GM12874 (cell line): ENCODE results near the gene CCNL2.

Experiments used
- TF ChIP-seq, protein P1 (sequence below): IDR thresholded peaks from 2 replicates; pipeline ENCODE4 v1.5.1; 2011; ENCODE audit warnings: low read depth, mild to moderate bottlenecking, control low read depth, low read length, moderate library complexity; ENCODE audit not compliant: insufficient read depth

The CCNL2 gene

DNA sequence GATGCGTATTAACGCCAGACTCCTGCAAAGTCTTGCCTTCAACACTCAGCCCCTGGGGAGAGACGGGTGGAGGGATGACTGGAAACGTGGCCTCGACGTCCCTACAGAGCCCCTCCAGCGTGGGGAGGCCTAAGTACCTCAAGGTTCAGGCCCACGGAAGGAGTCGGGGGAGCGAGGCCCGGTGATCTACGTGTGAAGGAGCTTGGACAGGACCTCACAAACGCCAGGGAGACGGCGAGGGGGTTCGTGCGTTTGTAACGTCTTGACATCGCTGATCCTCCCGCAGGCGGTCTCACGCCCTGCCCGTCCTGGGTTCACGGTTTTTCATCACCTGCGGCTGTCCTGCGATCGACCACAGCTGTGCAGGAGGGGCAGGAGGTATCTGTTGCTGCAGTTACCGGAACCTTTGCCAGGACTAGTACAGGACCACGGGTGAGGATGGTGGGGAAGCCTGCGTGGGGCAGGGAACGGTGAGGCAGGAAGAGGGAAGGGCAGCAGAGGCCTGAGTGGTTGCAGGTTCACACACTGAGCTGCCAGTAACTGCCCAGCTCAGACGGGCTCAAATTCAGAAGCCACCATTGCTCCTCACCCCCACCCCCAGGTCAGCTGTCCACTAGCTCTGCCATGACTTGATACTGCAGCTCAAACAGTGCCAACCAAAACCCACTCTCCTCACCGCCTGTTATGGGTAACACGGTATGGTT, 889 bp upstream of the CCNL2 start:
- TF ChIP-seq, protein P1, sequence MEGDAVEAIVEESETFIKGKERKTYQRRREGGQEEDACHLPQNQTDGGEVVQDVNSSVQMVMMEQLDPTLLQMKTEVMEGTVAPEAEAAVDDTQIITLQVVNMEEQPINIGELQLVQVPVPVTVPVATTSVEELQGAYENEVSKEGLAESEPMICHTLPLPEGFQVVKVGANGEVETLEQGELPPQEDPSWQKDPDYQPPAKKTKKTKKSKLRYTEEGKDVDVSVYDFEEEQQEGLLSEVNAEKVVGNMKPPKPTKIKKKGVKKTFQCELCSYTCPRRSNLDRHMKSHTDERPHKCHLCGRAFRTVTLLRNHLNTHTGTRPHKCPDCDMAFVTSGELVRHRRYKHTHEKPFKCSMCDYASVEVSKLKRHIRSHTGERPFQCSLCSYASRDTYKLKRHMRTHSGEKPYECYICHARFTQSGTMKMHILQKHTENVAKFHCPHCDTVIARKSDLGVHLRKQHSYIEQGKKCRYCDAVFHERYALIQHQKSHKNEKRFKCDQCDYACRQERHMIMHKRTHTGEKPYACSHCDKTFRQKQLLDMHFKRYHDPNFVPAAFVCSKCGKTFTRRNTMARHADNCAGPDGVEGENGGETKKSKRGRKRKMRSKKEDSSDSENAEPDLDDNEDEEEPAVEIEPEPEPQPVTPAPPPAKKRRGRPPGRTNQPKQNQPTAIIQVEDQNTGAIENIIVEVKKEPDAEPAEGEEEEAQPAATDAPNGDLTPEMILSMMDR, result no peak

DNA sequence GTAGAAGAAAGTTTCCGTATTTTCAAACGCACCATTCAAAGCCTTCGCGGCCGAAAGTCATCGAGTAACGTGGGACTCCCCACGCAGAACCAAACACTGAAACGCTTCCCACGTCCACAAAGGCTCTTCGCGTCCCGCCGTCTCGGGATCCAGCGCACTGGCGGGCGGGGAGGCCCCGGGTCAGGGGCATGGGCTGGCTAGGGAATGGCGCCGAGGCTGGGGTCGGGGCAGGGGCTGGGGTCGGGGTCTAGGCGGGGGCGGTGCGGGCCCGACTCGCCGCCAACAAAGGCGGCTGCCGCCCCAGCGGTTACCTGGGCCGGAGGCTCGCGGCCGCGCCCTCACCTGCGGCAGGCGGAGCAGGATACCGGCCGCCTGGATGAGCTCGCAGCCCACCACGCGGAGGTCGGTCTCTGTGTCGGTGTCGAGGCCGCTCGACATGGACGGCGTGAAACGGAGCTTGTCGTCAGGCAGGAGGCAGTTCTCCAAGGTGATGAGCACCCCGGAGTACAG, 403 bp downstream of the CCNL2 start:
- TF ChIP-seq, protein P1, result no peak

DNA sequence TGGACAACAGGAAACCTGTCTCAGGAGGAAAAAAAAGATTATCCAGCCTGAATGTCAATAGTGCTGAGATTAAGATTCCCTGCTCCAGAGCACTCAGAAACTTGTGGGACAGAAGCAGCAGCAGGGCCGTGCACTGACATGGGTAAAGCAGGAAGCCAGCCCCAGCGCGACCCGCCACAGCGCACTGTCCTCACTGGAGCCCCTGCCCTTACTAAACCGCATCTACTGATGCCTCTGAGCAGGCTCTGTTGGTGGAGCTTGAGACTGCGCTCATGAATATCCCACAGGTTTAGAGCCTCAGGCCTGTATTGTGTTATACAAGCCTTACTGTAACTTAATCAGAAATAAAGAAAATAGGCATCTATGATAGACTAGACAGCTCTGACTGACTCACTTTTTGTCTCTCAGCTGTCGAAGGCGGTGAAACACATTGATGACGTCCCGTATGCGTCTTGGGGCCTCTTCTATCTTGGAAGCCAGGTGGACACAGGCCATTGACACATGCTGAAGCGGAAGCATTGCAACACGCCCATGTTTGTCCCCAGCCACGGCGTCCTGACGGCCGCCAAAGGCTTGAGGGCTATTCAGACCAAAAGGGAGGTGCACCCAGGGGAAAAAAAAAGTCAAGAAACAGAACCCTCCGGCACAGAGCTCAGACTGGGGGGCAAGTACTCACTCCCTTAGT, 1.2 kb downstream of the CCNL2 start:
- TF ChIP-seq, protein P1, result no peak

DNA sequence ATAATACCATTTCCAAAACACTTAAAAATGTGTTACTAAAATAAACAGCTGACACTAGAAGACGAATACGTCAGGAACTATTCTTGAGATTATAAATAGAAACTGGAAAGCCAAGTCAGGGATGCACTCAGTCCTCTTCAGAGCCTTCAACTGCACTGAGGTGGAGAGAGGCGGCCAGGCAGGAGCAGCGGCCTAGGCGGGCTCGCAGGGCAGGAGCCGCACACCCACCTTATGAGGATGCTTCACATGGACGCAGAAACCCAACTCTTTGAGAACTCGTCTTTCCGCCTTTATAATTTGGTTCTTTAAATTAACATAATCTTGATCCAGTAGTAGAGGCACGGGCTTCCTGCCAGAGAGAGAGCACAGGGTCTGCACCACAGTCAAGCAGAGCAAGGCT, 4.0 kb downstream of the CCNL2 start:
- TF ChIP-seq, protein P1, result no peak

DNA sequence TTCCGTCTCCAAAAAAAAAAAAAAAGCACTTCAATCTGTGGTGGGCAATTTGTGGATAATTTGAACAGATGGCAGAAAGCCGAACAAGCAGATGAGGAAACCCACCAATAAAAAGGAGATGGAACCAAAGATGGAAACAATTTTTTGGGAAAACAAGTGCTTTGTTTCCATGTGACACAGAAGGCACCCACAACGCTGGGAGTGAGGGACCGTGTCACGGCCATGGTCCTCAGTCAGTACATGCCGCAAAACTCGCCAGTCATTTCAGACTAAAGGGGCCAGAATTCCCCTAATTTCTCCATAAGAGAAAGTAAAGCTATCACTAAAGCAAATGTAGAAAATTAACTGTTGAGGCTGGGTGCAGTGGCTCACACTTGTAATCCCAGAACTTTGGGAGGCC, 5.0 kb downstream of the CCNL2 start:
- TF ChIP-seq, protein P1, result no peak

- TF ChIP-seq, protein P1, result no peak
These were observed 5.7 kb downstream of the CCNL2 start for GRCh38 chr1:1393428-1393827.

DNA sequence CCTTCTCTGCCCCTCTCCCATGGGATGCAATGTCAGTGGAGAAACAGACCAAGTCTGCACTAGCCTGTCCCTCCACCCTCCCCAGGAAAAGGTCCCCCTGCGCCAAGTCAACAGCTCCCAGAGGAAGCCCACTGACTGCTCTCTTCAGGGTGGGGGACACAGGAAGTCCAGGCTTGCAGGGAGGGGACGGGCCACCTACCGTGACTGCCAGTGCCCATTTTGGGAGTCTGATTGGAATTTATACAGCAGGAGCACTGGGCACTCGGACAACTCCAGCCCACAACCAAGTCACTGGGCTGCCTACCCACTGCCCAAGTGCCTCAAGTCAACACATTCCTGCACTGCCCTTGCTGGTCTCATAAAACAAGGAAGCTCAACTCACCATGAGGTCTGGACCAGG, 6.1 kb downstream of the CCNL2 start:
- TF ChIP-seq, protein P1, result no peak
